ENCODE data around the gene RHOU. TPM values are rescaled to one million over a fixed set of nuclear protein-coding genes. Genes with fewer than 3 reads are reported as not detected.

RHOU gene
- polyA plus RNA-seq, 1 donor from 2014 or later: 13.0 TPM

Other genes starting within 250 kb of the RHOU start
- gene RNF187, start 248.1 kb upstream of the RHOU start, polyA plus RNA-seq: 73.6 and 83.2 TPM in 2 replicates

Measured in neural cell (in vitro differentiated cells).